GM23248 (cell line): ENCODE results near the gene FRMD1. TPM values are rescaled to one million over a fixed set of nuclear protein-coding genes. Genes with fewer than 3 reads are reported as not detected.

Source experiments
- DNase-seq: peaks from one replicate; pipeline ENCODE4 v3.0.0-alpha.2; 2015
- H2AFZ ChIP-seq: fragments of 200-600 bp; sonication (generic); 2 replicates; pipeline ENCODE4 v1.6.1; 2016; ENCODE audit warnings: antibody characterized with exemption
- H3F3A ChIP-seq: fragments of 200-600 bp; sonication (generic); 2 replicates; pipeline ENCODE4 v1.6.1; 2016; ENCODE audit warnings: mild to moderate bottlenecking, antibody characterized with exemption, mixed run types; ENCODE audit not compliant: insufficient read depth
- H3K27ac ChIP-seq: fragments of 200-600 bp; sonication (generic); 2 replicates; pipeline ENCODE4 v1.5.1; 2016; ENCODE audit warnings: mild to moderate bottlenecking
- H3K27me3 ChIP-seq: fragments of 200-600 bp; sonication (generic); replicated peaks from 2 replicates; pipeline ENCODE4 v1.6.1; 2016; ENCODE audit warnings: mild to moderate bottlenecking; ENCODE audit not compliant: insufficient read depth
- H3K36me3 ChIP-seq: fragments of 200-600 bp; sonication (generic); 2 replicates; pipeline ENCODE4 v1.6.1; 2016; ENCODE audit warnings: low read depth, mild to moderate bottlenecking
- H3K4me1 ChIP-seq: fragments of 200-600 bp; sonication (generic); 2 replicates; pipeline ENCODE4 v1.6.1; 2016; ENCODE audit warnings: mild to moderate bottlenecking; ENCODE audit not compliant: insufficient read depth
- H3K4me2 ChIP-seq: fragments of 200-600 bp; sonication (generic); one replicate; pipeline ENCODE4 v1.6.1; 2016; ENCODE audit warnings: mild to moderate bottlenecking; ENCODE audit not compliant: unreplicated experiment
- H3K4me3 ChIP-seq: fragments of 200-600 bp; sonication (generic); 2 replicates; pipeline ENCODE4 v1.5.1; 2016; ENCODE audit warnings: mild to moderate bottlenecking
- H3K79me2 ChIP-seq: fragments of 200-600 bp; sonication (generic); 2 replicates; pipeline ENCODE4 v1.6.1; 2016; ENCODE audit warnings: mild to moderate bottlenecking; ENCODE audit not compliant: insufficient read depth
- H3K9ac ChIP-seq: fragments of 200-600 bp; sonication (generic); 2 replicates; pipeline ENCODE4 v1.6.1; 2016; ENCODE audit warnings: mild to moderate bottlenecking
- H3K9me2 ChIP-seq: fragments of 200-600 bp; sonication (generic); 2 replicates; pipeline ENCODE4 v1.6.1; 2016; ENCODE audit warnings: mixed run types, mild to moderate bottlenecking, moderate library complexity; ENCODE audit not compliant: insufficient read depth
- H3K9me3 ChIP-seq: fragments of 200-600 bp; sonication (generic); one replicate; pipeline ENCODE4 v1.6.1; 2017; ENCODE audit warnings: low read depth
- H4K20me1 ChIP-seq: fragments of 200-600 bp; sonication (generic); 2 replicates; pipeline ENCODE4 v1.6.0; 2016; ENCODE audit not compliant: insufficient read depth
- EZH2 ChIP-seq: fragments of 200-600 bp; sonication (generic); IDR thresholded peaks from 2 replicates; pipeline ENCODE4 v1.6.1; 2018; ENCODE audit warnings: antibody characterized with exemption, mild to moderate bottlenecking; ENCODE audit not compliant: insufficient read depth, poor library complexity, severe bottlenecking
- EZH2phosphoT487 ChIP-seq: fragments of 200-600 bp; sonication (generic); IDR thresholded peaks from 2 replicates; pipeline ENCODE4 v1.6.1; 2018; ENCODE audit warnings: antibody characterized with exemption, moderate library complexity, mild to moderate bottlenecking, low read depth; ENCODE audit not compliant: insufficient read depth
- WGBS, 2 experiments: methylation state at CpG; one replicate each; pipeline ENCODE4 v1.1.6; 2015 to 2017; ENCODE audit warnings: low lambda C conversion rate in 2 of 2, low coverage in 1 of 2; ENCODE audit errors: missing lambda C conversion rate in 2 of 2; 5-methylcytosine and 5-hydroxymethylcytosine counted together
- in situ Hi-C: fragments of 300-500 bp; cut with MboI; formaldehyde crosslinking; loops from 2 replicates; pipeline ENCODE4 v1.15.0; 2020
- polyA plus RNA-seq: library from polyadenylated mRNA; unstranded; fragments of >200 nt; fragmentation: Nextera tagmentation; extraction: Ambion mirVana; gene quantifications from 2 replicates; pipeline ENCODE4 v1.2.1, GENCODE V29; 2016
- total RNA-seq: library from RNA; depleted of rRNA; stranded (reverse); fragments of >200 nt; shearing (Covaris generic); gene quantifications from 2 replicates; pipeline ENCODE4 v1.2.3, GENCODE V29; 2014

Gene FRMD1
- total and polyA plus RNA-seq, 2 experiments from 2014 or later: not detected

GRCh38 chr6:168055696-168056489 is 23.1 kb downstream of the FRMD1 start:
- Histone ChIP-seq H3K9ac (no peak overlapping the region), H3K9me2 (no peaks in the 10 kb centered on the region), H3K9me3 (no peaks in the 10 kb centered on the region), H3K79me2 (no peaks in the 10 kb centered on the region), H3K27me3 (no peaks in the 10 kb centered on the region), H2AFZ (no peak overlapping the region), H3K4me1 (no peaks in the 10 kb centered on the region), H3K4me2 (no peak overlapping the region), H3K4me3 (no peak overlapping the region), H3F3A (no peaks in the 10 kb centered on the region), H3K36me3 (no peaks in the 10 kb centered on the region), H3K27ac (no peak overlapping the region), H4K20me1 (no peaks in the 10 kb centered on the region)
- no peak for DNase-seq
- TF ChIP-seq EZH2: no peak
- TF ChIP-seq EZH2phosphoT487: no peak
- 73 to 81% methylated on average over 19 to 22 of the region's 22 CpGs for WGBS, 2 experiments
- in situ Hi-C loops: no loop called here

- H2AFZ ChIP-seq: no peak overlapping the region
- no peak overlapping the region for H3K9ac ChIP-seq
- WGBS, 2 experiments: 80% methylated on average over 18 of the region's 18 CpGs
- no peaks in the 10 kb centered on the region for H4K20me1 ChIP-seq
- no peaks in the 10 kb centered on the region for H3K36me3 ChIP-seq
- no peaks in the 10 kb centered on the region for H3K27me3 ChIP-seq
- H3K9me3 ChIP-seq: no peaks in the 10 kb centered on the region
- H3K79me2 ChIP-seq: no peaks in the 10 kb centered on the region
- no peaks in the 10 kb centered on the region for H3F3A ChIP-seq
- in situ Hi-C loops: no loop called here
- no peaks in the 10 kb centered on the region for H3K9me2 ChIP-seq
- H3K4me1 ChIP-seq: no peaks in the 10 kb centered on the region
- TF ChIP-seq EZH2phosphoT487 (no peak), EZH2 (no peak)
- H3K27ac ChIP-seq: no peak overlapping the region
- H3K4me2 ChIP-seq: no peak overlapping the region
- DNase-seq: no peak
- H3K4me3 ChIP-seq: no peak overlapping the region
Observed at GRCh38 chr6:168054765-168055560, 24.0 kb downstream of the FRMD1 start.

GRCh38 chr6:168053957-168054471 is 25.0 kb downstream of the FRMD1 start:
- H2AFZ ChIP-seq: no peak overlapping the region
- no peaks in the 10 kb centered on the region for H3F3A ChIP-seq
- no peak overlapping the region for H3K9ac ChIP-seq
- H3K4me3 ChIP-seq: no peak overlapping the region
- in situ Hi-C loops: no loop called here
- WGBS, 2 experiments: 83 to 90% methylated on average over 13 to 14 of the region's 14 CpGs
- DNase-seq: no peak
- H3K9me3 ChIP-seq: no peaks in the 10 kb centered on the region
- no peaks in the 10 kb centered on the region for H3K36me3 ChIP-seq
- H3K9me2 ChIP-seq: no peaks in the 10 kb centered on the region
- H3K4me2 ChIP-seq: no peak overlapping the region
- no peaks in the 10 kb centered on the region for H4K20me1 ChIP-seq
- no peaks in the 10 kb centered on the region for H3K27me3 ChIP-seq
- TF ChIP-seq EZH2: no peak
- no peak for TF ChIP-seq EZH2phosphoT487
- no peak overlapping the region for H3K27ac ChIP-seq
- H3K4me1 ChIP-seq: no peaks in the 10 kb centered on the region
- no peaks in the 10 kb centered on the region for H3K79me2 ChIP-seq

- no peak overlapping the region for H3K9ac ChIP-seq
- H3F3A ChIP-seq: no peaks in the 10 kb centered on the region
- no peak overlapping the region for H3K4me3 ChIP-seq
- in situ Hi-C loops: no loop called here
- 87 to 88% methylated on average over 37 to 38 of the region's 38 CpGs for WGBS, 2 experiments
- no peaks in the 10 kb centered on the region for H3K4me1 ChIP-seq
- H3K27me3 ChIP-seq: no peaks in the 10 kb centered on the region
- TF ChIP-seq EZH2: no peak
- no peak for TF ChIP-seq EZH2phosphoT487
- H3K4me2 ChIP-seq: no peak overlapping the region
- DNase-seq: no peak
- no peaks in the 10 kb centered on the region for H4K20me1 ChIP-seq
- H3K79me2 ChIP-seq: no peaks in the 10 kb centered on the region
- no peaks in the 10 kb centered on the region for H3K9me3 ChIP-seq
- H2AFZ ChIP-seq: no peak overlapping the region
- no peaks in the 10 kb centered on the region for H3K9me2 ChIP-seq
- H3K36me3 ChIP-seq: no peaks in the 10 kb centered on the region
- no peak overlapping the region for H3K27ac ChIP-seq
Observed at GRCh38 chr6:168053086-168053956, 25.7 kb downstream of the FRMD1 start.
